Right forelimb (tissue), 1 donor: Measurements from ENCODE around the gene PCDH15.
"Not testable (repeated sequence)": the region's sequence is repeated elsewhere in the genome, so short reads cannot be mapped to it uniquely, and the experiment has no call there.

Experiments used
- DNase-seq: peaks from one replicate; pipeline ENCODE4 v3.0.0-alpha.2; 2018

The PCDH15 gene

DNA sequence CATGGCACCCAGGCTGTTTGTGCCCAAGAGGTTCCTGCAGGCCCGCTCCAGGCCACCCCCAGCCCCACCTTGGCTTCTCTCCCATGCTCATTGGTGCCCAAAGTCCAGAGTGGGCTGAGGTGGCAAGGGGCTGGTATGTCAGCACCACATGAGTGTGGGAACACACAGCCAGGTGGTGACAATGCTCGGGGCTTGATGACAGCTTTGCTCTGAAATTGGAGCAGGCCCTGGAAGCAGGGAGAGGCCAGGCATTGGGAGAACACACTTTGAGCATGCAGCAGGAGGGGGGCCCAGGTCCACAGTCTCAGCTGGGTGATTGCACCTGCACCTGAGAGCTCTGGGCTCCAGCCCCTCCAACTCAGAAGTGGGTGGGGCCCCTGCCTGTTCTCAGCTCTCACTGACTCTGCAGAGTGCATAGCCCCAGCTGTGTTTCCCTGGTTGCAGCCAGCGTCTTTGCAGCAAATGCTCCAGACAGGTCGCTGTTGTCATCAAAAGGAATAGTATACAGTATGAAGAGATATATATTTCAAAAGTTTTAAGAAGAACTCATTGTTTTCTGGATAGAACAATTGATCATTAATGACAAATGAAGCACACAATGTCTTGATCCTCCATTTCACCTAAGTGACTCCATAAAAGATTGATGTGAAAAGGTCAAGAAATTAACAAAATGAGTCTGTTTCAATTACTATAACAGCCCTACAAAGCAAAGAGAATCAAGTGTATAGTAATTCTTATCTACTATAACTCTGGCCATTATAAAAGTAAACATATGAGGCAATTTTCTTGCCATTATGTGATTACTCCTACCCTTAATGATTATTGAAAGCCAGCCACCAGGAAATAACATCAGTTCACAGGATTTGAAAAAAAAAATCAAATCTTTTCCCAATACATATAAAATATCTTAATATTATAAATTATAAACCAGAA is 848.1 kb downstream of the PCDH15 start:
- DNase-seq: no peak

DNA sequence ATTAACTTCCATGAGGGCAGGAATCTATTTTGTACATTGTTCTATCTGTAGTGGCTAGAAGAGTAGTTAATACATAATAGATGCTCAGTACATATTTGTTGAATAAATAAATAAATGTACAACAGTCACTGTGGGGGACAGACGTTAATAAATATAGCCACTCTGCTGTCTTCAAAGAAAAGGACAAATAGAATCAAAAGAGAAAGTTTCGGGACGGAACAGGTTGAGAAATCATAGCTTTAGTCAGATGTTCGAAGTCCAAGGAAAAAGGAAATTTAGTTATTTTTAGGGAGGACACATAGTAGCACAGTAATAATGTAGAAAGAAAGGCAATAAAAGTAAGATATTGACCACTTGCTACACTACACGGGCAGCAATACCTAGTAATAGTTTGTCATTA is 861.4 kb downstream of the PCDH15 start:
- no peak for DNase-seq

DNA sequence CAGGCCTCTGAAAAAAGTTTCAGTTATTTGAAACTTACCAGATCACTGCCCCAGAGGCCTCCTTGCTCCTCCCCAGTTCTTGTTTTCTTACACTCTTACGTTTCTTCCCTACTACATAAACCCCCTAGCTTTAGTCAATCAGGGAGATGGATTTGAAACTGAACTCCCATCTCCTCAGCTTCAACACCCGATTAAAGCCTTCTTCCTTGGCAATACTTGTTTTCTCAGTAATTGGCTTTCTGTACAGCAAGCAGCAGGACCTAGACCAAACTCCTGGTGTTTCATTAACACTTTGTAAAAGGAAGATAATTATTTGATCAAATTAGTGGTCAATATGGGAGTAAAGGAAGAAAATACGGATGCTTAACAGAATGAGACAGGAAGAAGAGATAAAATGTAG is 870.4 kb downstream of the PCDH15 start:
- no peak for DNase-seq

DNA sequence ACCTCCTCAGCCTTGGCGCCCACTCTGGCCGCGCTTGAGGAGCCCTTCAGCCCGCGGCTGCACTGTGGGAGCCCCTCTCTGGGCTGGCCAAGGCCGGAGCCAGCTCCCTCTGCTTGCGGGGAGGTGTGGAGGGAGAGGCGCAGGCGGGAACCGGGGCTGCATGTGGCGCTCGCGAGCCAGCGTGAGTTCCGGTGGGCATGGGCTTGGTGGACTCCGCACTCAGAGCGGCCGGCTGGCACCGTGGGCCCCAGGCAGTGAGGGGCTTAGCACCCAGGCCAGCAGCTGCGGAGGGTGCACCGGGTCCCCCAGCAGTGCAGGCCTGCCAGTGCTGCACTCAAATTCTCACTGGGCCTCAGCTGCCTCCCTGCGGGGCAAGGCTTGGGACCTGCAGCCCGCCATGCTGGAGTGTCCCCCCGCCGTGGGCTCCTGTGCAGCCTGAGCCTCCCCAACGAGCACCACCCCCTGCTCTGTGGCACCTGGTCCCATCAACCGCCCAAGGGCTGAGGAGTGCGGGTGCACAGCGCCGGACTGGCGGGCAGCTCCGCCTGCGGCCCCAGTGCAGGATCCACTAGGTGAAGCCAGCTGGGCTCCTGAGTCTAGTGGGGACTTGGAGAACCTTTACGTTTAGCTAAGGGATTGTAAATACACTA is 876.9 kb downstream of the PCDH15 start:
- DNase-seq: not testable (repeated sequence)

DNA sequence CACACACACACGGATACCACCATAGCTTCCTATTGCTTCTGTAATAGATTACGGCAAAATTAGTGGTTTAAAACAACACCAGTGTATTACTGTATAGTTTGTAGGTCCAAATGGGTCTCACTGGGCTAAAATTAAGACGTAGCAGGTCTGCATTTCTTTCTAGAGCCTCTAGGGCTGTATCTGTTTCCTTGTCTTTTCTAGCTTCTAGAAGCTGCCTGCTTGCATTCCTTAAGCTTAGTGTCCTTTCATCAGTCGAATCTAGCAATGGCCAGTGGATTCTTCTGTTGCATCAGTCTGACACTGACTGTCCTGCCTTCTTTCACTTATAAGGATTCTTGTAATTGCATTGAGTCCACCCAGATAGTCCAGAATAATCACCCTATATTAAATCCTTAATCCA is 882.3 kb downstream of the PCDH15 start:
- DNase-seq: no peak

DNA sequence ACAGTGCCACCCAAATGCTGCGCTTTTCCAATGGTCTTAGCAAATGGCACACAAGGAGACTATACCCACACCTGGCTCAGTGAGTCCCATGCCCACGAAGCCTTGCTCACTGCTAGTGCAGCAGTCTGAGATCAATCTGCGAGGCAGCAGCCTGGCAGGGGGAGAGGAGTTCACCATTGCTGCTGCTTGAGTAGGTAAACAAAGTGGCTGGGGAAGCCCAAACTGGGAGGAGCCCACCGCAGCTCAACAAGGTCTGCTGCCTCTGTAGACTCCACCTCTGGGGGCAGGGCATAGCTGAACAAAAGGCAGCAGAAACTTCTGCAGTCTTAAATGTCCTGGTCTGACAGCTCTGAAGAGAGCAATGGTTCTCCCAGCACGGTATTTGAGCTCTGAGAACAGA is 891.2 kb downstream of the PCDH15 start:
- no peak for DNase-seq

DNA sequence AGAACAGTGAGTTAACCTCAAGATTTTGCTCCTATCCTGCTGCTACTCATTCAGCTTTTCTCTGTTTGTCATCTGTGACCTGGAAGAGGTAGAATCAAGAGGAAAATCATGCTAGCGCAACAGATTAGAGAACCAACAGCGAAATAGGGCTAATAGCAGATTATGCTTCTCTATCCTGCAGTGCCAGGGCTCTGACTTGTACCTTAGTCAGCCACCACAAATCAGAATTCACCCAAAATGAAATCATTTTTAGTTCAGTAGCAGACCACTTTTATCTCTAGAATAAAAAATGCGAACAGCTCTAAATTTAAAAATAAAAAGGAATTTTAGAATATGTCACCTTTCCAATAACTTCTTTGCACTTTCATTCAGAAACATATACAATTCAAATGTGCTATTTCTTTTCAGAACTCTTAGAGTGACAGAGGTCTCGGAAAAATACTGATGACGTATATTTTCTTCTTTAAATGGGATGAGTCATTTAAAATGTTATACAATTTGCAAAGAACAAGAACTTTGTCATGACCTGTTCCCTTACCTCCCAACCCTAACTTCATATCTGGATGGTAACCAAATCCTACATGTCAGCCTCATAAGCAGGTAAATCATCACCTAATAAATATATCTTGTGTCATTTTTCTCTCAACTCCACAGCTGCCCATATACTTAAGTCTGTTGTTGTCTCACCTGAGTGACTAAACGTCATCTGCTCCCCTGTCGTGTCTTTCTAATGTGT is 896.4 kb downstream of the PCDH15 start:
- no peak for DNase-seq

DNA sequence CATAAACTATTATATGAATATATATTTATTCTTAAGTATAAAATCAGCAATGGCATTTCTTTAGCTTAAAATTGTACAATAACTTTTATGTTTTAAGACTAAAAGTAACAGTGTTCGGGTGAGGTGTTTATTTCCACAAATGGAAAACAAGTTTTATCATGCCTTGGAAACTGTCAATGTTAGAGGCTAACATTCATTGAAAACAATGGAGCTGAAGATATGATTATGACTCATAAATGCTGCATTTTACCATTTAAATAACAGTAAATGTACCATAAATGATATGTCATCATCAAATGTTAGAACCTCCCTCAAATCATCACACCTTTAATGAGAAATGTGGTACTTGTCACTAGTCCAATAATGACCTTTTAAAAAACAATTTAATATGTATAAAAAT is 897.3 kb downstream of the PCDH15 start:
- no peak for DNase-seq

DNA sequence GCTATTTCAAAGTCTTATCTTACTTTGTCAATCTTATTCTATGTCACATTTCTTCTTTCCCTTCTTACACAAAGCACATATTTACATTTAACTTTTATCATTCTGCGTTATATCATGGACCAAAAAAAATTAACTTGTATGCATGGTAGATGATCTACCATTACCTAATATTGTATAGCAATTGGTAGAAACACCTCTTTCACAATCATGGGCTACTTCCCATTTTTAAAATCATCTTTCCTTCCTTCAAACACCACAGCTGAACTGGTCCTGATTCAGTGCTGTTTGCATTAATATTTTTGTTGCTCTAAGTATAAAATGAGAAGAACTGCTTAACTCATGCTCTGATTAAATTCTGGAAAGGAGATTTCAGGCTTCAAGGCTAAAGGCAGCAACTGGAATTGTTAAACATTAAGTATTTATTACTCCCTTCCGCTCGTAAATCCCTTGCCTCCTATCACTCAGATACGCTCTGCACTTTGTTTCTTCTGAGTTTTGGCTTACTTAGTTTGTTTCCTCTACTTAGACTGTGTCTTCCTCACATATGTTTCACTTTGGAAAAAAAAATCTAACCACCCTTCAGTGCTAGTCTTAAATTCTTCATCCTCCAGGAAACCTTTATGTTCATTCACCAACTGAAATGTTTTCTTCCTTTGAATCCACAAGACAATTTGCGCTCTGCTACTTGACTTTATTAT is 901.4 kb downstream of the PCDH15 start:
- no peak for DNase-seq

DNA sequence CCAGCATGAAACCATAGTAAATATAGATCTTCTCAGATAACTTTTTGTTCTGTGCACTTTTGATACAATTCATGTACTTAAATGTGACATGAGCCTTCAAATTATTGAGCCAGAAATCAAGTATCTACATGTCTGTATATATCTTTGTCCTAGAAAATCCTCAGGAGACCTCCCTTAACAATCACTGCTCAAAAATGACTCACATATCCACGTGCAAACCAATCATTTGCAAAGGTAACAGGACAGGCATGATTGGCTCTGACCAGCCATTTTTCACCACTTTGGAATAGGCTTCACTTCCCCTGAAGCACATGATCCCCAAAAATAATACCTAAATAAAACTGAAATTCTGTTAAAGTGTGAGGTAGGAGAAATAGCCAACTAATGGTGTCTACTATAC is 902.5 kb downstream of the PCDH15 start:
- DNase-seq: no peak

DNA sequence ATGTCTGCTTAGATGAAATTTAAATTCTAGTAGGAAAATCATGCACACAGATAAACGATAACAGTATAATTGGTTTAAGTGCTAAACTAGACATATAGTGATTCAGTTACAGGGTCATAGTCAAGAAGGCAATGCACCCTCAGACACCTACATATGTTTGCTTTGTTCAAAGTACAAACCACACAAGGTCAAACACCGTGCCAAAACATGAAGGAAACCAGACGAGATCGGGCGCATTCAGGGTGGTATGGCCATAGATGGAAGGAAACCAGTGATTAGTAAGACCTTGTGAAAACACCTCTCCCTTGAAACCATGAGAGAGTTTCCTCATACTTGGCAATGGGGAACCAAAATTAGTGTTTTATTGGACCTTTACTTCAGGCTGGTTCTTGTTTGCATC is 906.9 kb downstream of the PCDH15 start:
- no peak for DNase-seq

DNA sequence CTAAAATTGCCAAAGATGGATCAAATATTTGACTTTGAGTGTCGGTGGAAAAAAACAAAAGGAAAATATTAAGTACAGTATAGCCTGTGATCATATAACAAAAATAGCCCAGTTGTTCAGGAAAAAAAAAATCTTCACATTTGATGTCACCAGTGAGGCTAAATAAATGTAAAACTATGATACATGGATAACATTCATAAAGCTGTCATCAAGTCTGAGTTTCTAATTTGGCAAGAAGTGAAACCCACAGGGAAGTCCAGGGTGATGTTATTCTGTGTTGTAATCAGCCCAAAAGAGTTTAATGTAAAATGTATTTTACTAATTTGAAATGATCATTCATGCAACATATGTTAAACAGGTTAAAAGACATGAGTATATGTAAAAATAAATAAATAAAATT is 908.0 kb downstream of the PCDH15 start:
- no peak for DNase-seq

DNA sequence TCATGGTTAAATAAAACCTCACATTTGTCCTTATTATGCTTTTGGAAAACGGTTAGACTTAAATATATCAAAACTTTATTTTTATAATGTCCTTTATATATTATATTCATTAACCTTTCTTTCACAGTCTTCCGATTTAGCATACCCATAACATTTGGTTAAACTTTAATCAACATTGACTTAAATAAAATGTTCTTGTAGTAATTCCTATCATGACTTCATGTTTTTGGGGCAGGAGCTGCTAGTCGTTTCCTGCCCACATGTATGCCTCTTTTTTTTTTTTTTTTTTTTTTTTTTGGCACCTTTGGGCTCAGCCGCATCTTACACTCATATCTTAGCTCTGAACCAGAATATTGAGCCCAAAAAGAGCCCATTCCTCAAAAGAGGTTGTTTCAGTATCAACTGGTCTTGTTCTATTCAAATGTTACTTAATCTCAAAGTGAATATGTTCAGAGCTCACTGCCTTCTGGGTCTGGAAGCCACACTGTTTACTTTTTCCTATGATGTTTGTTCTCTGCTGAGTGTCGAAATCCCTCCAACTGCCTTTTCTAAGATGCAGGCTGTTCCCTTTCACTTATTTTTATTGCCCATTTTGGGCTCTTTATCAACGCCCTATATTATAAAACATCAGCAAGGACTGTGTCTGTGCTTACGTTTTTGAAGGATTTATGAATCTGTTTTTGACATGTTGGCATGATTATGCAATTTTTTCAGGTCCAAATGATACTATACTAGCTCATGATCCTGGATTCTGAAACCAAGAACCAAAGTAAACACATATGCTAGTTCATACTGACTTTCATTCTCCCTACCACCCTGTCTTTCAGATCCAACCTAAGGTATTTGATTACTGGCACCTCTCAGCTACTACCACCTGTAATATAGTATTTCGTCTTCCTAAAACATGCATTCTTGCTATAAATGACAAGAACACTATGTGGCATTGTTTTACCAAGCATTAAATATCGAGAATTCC is 914.4 kb downstream of the PCDH15 start:
- DNase-seq: no peak

DNA sequence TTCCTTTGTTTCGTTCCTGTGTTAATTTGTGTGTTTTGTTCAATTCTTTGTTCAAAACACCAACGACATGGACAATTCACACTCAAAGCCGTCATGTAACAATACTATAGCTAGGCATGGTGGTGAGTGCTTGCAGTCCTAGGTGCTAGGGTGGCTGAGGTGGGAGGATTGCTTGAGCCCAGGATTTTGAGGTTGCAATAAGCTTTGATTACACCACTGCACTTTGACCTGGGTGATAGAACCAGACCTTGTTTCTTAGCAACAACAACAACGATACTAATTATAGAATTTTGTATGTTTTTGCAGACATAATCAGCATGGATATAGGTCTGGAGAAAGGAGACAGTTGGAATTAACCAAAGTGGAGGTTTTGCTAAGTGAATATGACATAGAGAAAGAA is 936.2 kb downstream of the PCDH15 start:
- no peak for DNase-seq

DNA sequence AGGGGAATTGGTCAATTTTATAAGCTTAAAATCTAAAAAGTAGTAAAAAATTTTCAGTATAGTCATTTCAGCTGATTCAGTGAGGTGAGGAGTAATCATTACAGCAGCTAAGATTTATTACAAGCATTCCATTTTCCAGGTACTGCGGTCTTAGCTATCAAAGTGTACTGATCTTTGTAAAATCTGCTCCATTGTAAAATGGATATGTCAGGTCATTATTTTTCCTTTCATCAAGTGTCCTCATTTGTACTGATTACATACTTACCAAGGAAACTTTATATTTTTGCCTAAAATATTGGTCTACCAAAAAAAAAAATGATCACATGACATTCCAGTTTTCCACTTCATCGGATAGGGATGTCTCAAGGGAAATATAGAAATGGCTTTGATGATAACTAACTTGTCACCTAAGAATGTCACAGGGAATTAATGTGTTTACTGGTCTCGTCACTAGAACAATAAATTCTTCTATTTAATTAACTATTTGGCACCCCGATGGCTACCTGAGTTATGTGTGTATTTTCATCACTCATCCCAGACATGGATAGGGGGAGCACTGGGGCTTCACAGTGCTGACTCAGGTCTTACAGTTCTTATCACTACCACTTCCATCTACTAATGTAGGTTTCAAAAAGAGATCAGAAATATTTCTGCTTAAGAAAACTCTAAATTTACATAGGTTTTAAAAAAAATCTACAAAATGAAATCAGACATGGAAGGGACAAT is 948.4 kb downstream of the PCDH15 start:
- no peak for DNase-seq

DNA sequence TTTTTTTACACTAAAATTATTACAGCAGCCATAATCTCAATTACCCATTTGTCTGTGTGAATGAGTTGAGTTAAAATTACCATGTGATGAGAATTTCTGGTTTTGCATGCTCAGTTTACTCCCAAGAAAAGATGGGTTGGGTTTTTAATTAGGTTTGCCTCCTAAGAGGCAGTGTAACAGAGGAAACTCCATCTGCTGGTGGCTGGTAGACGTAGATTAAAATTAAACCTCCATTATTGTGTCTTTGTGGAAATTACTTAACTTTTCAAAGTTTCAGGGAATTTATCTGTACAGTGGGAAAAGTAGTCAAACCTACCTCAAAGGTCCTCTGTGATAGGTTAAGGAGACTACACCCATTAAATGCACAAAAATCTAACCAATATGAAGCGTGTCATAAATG is 954.2 kb downstream of the PCDH15 start:
- no peak for DNase-seq

DNA sequence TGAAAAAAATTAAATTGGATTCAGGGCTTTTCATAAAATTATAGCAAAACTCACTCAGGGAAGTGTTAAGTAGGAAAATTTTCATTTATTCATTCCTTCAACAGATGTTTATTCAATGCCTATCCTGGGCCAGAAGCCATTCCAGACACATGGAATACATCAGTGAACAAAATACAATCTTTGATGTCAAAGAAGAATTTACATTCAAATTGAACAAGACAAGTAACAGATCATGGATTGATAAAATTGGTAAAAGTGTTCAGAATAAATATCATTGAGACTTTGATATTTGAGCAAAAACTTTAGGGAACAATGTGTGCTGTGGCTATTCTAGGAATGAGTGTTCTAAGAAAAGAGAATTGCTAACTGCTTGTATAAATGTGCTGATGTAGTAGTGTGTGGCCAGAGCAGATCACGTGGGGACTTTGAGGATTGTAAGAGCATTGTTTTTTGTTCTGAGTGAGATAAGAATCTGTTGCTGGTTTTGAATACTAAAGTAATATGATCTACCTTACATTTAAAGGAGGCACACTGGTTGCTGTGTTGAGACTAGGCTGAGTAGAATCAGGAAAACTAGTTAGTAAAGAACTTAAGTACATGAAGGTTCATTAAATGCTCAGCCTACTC is 957.2 kb downstream of the PCDH15 start:
- DNase-seq: no peak

DNA sequence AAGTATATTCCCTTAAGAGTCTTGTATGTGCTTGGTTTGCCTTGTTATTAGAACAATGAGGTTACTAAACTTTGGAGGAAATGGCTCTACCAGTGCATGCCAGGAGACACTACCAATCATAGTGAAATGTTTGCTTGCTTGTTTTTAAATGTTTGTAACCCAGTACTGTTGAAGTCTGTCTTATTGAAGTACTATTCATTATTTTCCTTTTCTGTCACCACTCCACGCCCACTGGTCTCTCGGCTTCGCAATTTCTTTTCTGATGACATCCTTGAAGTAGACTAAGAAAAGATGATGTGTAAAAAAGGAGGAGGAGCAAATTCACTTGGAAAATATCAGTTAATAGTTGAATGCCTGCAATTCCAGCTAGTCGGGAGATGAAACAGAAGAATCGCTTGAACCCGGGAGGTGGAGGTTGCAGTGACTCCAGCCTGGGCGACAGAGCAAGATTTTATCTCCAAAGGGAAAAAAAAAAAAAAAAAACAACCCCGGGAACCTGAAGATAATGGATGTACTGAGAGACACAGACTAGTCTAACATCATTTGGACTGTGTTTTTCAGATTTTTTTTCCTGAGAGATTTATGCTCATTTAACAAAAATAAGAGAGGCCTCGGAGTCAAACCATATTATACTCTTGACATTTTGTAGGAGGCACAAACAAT is 959.4 kb downstream of the PCDH15 start:
- DNase-seq: no peak

DNA sequence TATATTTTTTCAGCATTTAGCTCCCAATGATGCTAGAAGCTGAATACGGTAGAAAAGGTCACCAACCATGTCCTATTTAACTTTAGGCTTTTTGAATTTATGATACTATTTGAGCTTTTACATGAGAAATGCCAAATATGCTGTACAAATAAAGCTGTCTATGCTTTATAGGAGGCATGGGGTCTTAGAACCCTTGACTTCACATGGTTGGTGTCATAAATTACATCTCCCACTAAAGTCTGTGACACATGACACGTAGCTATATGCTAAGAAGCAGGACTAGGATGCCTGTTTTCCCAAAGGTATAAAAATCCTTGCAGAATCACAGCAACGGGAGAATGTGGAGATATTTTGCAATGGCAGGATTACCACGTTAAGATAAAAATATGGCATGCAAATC is 960.4 kb downstream of the PCDH15 start:
- DNase-seq: no peak

DNA sequence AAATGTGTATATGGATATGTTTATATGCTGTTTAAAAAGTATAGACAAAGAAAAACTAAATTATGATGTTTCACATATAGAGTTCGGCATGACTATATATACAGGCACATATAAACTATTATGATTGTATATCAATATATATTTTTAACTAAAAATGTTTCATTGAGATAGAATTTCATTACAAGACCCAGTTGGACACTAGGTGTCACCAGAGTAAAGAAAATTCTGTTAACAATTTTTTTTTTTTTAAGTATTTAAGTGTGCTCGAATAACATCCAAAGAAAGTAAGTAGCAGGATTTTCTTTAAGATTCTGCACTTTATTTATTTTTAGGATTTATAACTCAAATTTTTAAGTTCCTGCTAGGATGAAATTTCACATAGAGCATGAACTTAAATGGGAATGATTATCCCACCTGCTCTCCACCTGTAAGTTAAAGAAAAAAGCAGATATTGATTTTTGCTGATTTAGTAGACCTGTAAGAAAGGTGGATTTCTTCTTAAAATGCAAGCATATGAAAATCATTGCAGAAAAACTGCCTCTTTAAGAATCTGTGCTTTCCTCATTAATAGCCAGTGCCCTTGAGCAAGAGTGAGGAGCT is 961.5 kb downstream of the PCDH15 start:
- no peak for DNase-seq
